HUDEP-2 (cell line): ENCODE data around the gene PRKAR2A.

ENCODE experiments used
- DNase-seq, 76 experiments: peaks; one replicate each; lab custom pipeline; 2025; ENCODE audit not compliant: unreplicated experiment in 76 of 76; lab: John Stamatoyannopoulos, UW

PRKAR2A gene

DNA sequence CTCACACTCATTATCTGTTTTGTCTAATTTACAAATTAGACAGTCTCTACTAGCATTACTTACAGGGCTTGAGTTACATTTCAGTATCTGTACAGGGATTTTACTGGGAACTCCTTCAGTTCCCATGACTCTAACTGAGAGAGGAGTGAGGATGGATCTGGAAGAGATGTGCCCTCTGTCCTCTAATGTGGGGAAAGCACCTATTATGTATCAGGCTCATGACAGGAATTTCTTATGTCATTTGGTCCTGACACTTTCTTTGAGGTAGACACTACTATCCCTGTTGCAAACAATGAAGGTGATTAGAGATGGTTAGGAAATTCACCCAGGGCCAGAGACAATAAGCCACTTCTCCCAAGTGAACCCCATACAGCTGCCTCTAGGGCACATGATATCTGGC, 151.1 kb downstream of the PRKAR2A start:
- no peak for DNase-seq
